Mammary epithelial cell (primary cell): Measurements from ENCODE around the gene IL34.

Source experiments
- CTCF ChIP-seq, 2 donors: IDR thresholded peaks in 1 of 2; conservative IDR thresholded peaks in 1 of 2; 2 replicates each; pipeline ENCODE4 v1.5.1; 2011 to 2012; ENCODE audit warnings: inconsistent platforms in 2 of 2, low read length in 2 of 2, mild to moderate bottlenecking in 2 of 2, control low read depth in 1 of 2, low read depth in 1 of 2; ENCODE audit not compliant: insufficient read depth in 1 of 2; ENCODE audit errors: extremely low read depth in 1 of 2
- EZH2 ChIP-seq: IDR thresholded peaks from 2 replicates; pipeline ENCODE4 v1.6.1; 2012; ENCODE audit warnings: low read length, inconsistent platforms, borderline replicate concordance

GRCh38 chr16:70696952-70697593 is 50.7 kb downstream of the IL34 start:
- TF ChIP-seq CTCF (conservative IDR thresholded peaks at IDR 0.05 in 1 of 2, IDR thresholded peaks at IDR 0.05 in 1 of 2; ENCODE audit: extremely low read depth in 1 of 2, insufficient read depth in 1 of 2, low read depth in 1 of 2, low read length in 2 of 2) (no peak), EZH2 (no peak)
